ENCODE data around the gene KRT12.

The KRT12 gene

GRCh38 chr17:40866838-40867237 lies at the start of gene KRT12:
Gene KRT12 (minus strand): TSS chr17:40867223. CDS start chr17:40867186, 37 bp downstream.
- H3K4me3 ChIP-seq (ENCODE audit: low read depth, low read length) = no peak within 1 kb of the TSS
- no peak for TF ChIP-seq CTCF (IDR thresholded peaks at IDR 0.05; ENCODE audit: borderline replicate concordance, insufficient read depth, low read depth, low read length)

- no peak for TF ChIP-seq CTCF (IDR thresholded peaks at IDR 0.05; ENCODE audit: borderline replicate concordance, insufficient read depth, low read depth, low read length)
- no peak overlapping the region for H3K4me3 ChIP-seq (ENCODE audit: low read depth, low read length)
Measured at GRCh38 chr17:40916366-40916765, 49.3 kb upstream of the KRT12 start.

- no peak overlapping the region for H3K4me3 ChIP-seq (ENCODE audit: low read depth, low read length)
- TF ChIP-seq CTCF (IDR thresholded peaks at IDR 0.05; ENCODE audit: borderline replicate concordance, insufficient read depth, low read depth, low read length) = no peak
Measured at GRCh38 chr17:40915721-40916256, 48.8 kb upstream of the KRT12 start.

GRCh38 chr17:40915199-40915661 lies 48.2 kb upstream of the KRT12 start:
- no peak for TF ChIP-seq CTCF (IDR thresholded peaks at IDR 0.05; ENCODE audit: borderline replicate concordance, insufficient read depth, low read depth, low read length)
- H3K4me3 ChIP-seq (ENCODE audit: low read depth, low read length) = no peak overlapping the region

GRCh38 chr17:40914075-40914855 lies 47.2 kb upstream of the KRT12 start:
- no peak overlapping the region for H3K4me3 ChIP-seq (ENCODE audit: low read depth, low read length)
- TF ChIP-seq CTCF (IDR thresholded peaks at IDR 0.05; ENCODE audit: borderline replicate concordance, insufficient read depth, low read depth, low read length) = no peak

- H3K4me3 ChIP-seq (ENCODE audit: low read depth, low read length) = no peak overlapping the region
- TF ChIP-seq CTCF (IDR thresholded peaks at IDR 0.05; ENCODE audit: borderline replicate concordance, insufficient read depth, low read depth, low read length) = no peak
Measured at GRCh38 chr17:40912486-40913210, 45.6 kb upstream of the KRT12 start.
